ENCODE results near the gene SLC35E2B. TPM values are rescaled to one million over a fixed set of nuclear protein-coding genes. Genes with fewer than 3 reads are reported as not detected.
A peak's percentile ranks its signal among the peaks of the same experiment; 100 is the strongest.

SLC35E2B gene
- total and polyA plus RNA-seq, 2 of the 13 experiments (the other 11 are each of a cell fraction or from before 2014, with no cell fraction given): 14.1 to 19.7 TPM

GRCh38 chr1:1680912-1681273, 11.7 kb downstream of the SLC35E2B start (continued):
- TF ChIP-seq AHDC1 (CRISPR knock-in tag; IDR thresholded peaks at IDR 0.05; ENCODE audit: borderline replicate concordance): no peak
- TF ChIP-seq FOXA1 (IDR thresholded peaks at IDR 0.05): no peak
- 0 out of 2 replicates have a peak, but pooled peaks have one; percentile 14 for TF ChIP-seq FOXA1 (CRISPR knock-in tag; IDR thresholded peaks at IDR 0.05)
- no peak for TF ChIP-seq TSC22D2 (CRISPR knock-in tag; IDR thresholded peaks at IDR 0.05; ENCODE audit: borderline replicate concordance)
- no peak for TF ChIP-seq ZSCAN30 (CRISPR knock-in tag; IDR thresholded peaks at IDR 0.05)
- 0 out of 2 replicates have a peak, but pooled peaks have one; percentile 25 for TF ChIP-seq ZGPAT (CRISPR knock-in tag; IDR thresholded peaks at IDR 0.05)
- TF ChIP-seq EP300 (IDR thresholded peaks at IDR 0.05; ENCODE audit: low read depth in 2 of 2, low read length in 2 of 2): 0 out of 4 replicates have a peak, but pooled peaks of 1 of the 2 experiments have one; percentile 18
- no peak for TF ChIP-seq EP300 (CRISPR knock-in tag; IDR thresholded peaks at IDR 0.05; ENCODE audit: borderline replicate concordance)
- peak; percentile 22; the same call in 1 of the 2 replicates for TF ChIP-seq CREM (IDR thresholded peaks at IDR 0.05)
- TF ChIP-seq CREM (CRISPR knock-in tag; IDR thresholded peaks at IDR 0.05): no peak
- peak; percentile 47 for TF ChIP-seq TEAD3 (CRISPR knock-in tag; optimal IDR thresholded peaks at IDR 0.05; ENCODE audit: borderline replicate concordance)
- TF ChIP-seq ZNF503 (CRISPR knock-in tag; IDR thresholded peaks at IDR 0.05): no peak
- no peak for TF ChIP-seq SRF (IDR thresholded peaks at IDR 0.05; ENCODE audit: low read depth, low read length)
- no peak for TF ChIP-seq ZFP36L1 (CRISPR knock-in tag; IDR thresholded peaks at IDR 0.05)
- TF ChIP-seq SAP130 (CRISPR knock-in tag; IDR thresholded peaks at IDR 0.05; ENCODE audit: low read depth): peak; percentile 26
- TF ChIP-seq ZBTB10 (CRISPR knock-in tag; IDR thresholded peaks at IDR 0.05; ENCODE audit: borderline replicate concordance): no peak
- no peak for TF ChIP-seq RBAK (CRISPR knock-in tag; IDR thresholded peaks at IDR 0.05)
- TF ChIP-seq SKI (IDR thresholded peaks at IDR 0.05; ENCODE audit: partially characterized antibody): peak; percentile 71
- peak; percentile 27; the same call in 1 of the 2 replicates for TF ChIP-seq HOXA3 (CRISPR knock-in tag; IDR thresholded peaks at IDR 0.05)

All from HepG2 (cell line).